ENCODE measurements around the gene HSPA13.
A peak's percentile ranks its signal among the peaks of the same experiment; 100 is the strongest.

HSPA13 gene

GRCh38 chr21:14382835-14383595 lies at the start of gene HSPA13:
HSPA13 (minus strand) TSS chr21:14383146; CDS start chr21:14383119, 27 bp downstream.
- Histone ChIP-seq H3K9ac (peak within 1 kb of the TSS; percentile 86), H4K20me1 (peaks cover 33% of the 10 kb centered on the region), H3K9me3 (no peaks in the 10 kb centered on the region), H3K4me2 (peak within 1 kb of the TSS; percentile 88), H3K27me3 (no peaks in the 10 kb centered on the region), H3K4me3 (peak within 1 kb of the TSS; percentile 92), H3K36me3 (peaks cover 13% of the 10 kb centered on the region), H3K4me1 (peaks cover 37% of the 10 kb centered on the region), H3K27ac (peak within 1 kb of the TSS; percentile 85)
- no peak for TF ChIP-seq Cebpa-rat (IDR thresholded peaks at IDR 0.05)

GRCh38 chr21:14418920-14419319 lies 36.0 kb upstream of the HSPA13 start:
- Histone ChIP-seq H3K27me3 (no peaks in the 10 kb centered on the region), H3K4me2 (no peak overlapping the region), H3K4me1 (no peaks in the 10 kb centered on the region), H3K4me3 (no peak overlapping the region), H3K9me3 (peaks cover 37% of the 10 kb centered on the region), H4K20me1 (no peaks in the 10 kb centered on the region), H3K36me3 (no peaks in the 10 kb centered on the region), H3K27ac (no peak overlapping the region), H3K9ac (no peak overlapping the region)
- no peak for TF ChIP-seq Cebpa-rat (IDR thresholded peaks at IDR 0.05)

GRCh38 chr21:14414932-14415508 lies 32.1 kb upstream of the HSPA13 start:
- Histone ChIP-seq H4K20me1 (no peaks in the 10 kb centered on the region), H3K4me1 (no peaks in the 10 kb centered on the region), H3K4me3 (no peak overlapping the region), H3K9me3 (peaks cover 33% of the 10 kb centered on the region), H3K36me3 (no peaks in the 10 kb centered on the region), H3K27ac (no peak overlapping the region), H3K9ac (no peak overlapping the region), H3K4me2 (no peak overlapping the region), H3K27me3 (no peaks in the 10 kb centered on the region)
- no peak for TF ChIP-seq Cebpa-rat (IDR thresholded peaks at IDR 0.05)

- no peak overlapping the region for H3K9ac ChIP-seq
- no peaks in the 10 kb centered on the region for H3K9me3 ChIP-seq
- no peak overlapping the region for H3K27ac ChIP-seq
- no peak overlapping the region for H3K4me2 ChIP-seq
- no peaks in the 10 kb centered on the region for H3K36me3 ChIP-seq
- H3K27me3 ChIP-seq, result no peaks in the 10 kb centered on the region
- TF ChIP-seq Cebpa-rat (IDR thresholded peaks at IDR 0.05), result no peak
- no peaks in the 10 kb centered on the region for H4K20me1 ChIP-seq
- H3K4me3 ChIP-seq, result no peak overlapping the region
- no peaks in the 10 kb centered on the region for H3K4me1 ChIP-seq
These were observed 23.0 kb upstream of the HSPA13 start for GRCh38 chr21:14405962-14406361.

GRCh38 chr21:14405225-14405624 lies 22.3 kb upstream of the HSPA13 start:
- no peak overlapping the region for H3K27ac ChIP-seq
- H3K4me2 ChIP-seq, result no peak overlapping the region
- H3K4me3 ChIP-seq, result no peak overlapping the region
- H3K27me3 ChIP-seq, result no peaks in the 10 kb centered on the region
- no peak for TF ChIP-seq Cebpa-rat (IDR thresholded peaks at IDR 0.05)
- no peaks in the 10 kb centered on the region for H3K4me1 ChIP-seq
- H3K36me3 ChIP-seq, result no peaks in the 10 kb centered on the region
- H4K20me1 ChIP-seq, result no peaks in the 10 kb centered on the region
- H3K9me3 ChIP-seq, result no peaks in the 10 kb centered on the region
- H3K9ac ChIP-seq, result no peak overlapping the region

GRCh38 chr21:14403681-14404318 lies 20.9 kb upstream of the HSPA13 start:
- no peaks in the 10 kb centered on the region for H3K4me1 ChIP-seq
- TF ChIP-seq Cebpa-rat (IDR thresholded peaks at IDR 0.05), result no peak
- no peak overlapping the region for H3K9ac ChIP-seq
- no peaks in the 10 kb centered on the region for H3K9me3 ChIP-seq
- no peaks in the 10 kb centered on the region for H3K36me3 ChIP-seq
- no peaks in the 10 kb centered on the region for H3K27me3 ChIP-seq
- H3K4me2 ChIP-seq, result no peak overlapping the region
- H3K27ac ChIP-seq, result no peak overlapping the region
- H4K20me1 ChIP-seq, result no peaks in the 10 kb centered on the region
- no peak overlapping the region for H3K4me3 ChIP-seq

- Histone ChIP-seq H3K4me3 (no peak overlapping the region), H3K27ac (no peak overlapping the region), H3K4me1 (no peaks in the 10 kb centered on the region), H3K27me3 (no peaks in the 10 kb centered on the region), H4K20me1 (no peaks in the 10 kb centered on the region), H3K9ac (no peak overlapping the region), H3K36me3 (no peaks in the 10 kb centered on the region), H3K4me2 (no peak overlapping the region), H3K9me3 (no peaks in the 10 kb centered on the region)
- TF ChIP-seq Cebpa-rat (IDR thresholded peaks at IDR 0.05), result no peak
These were observed 18.3 kb upstream of the HSPA13 start for GRCh38 chr21:14401217-14401616.

GRCh38 chr21:14388282-14388681 lies 5.3 kb upstream of the HSPA13 start:
- Histone ChIP-seq H3K9ac (no peak overlapping the region), H3K4me3 (no peak overlapping the region), H3K36me3 (no peaks in the 10 kb centered on the region), H3K4me1 (peaks cover 7% of the 10 kb centered on the region), H3K27ac (no peak overlapping the region), H4K20me1 (no peaks in the 10 kb centered on the region), H3K27me3 (no peaks in the 10 kb centered on the region), H3K4me2 (no peak overlapping the region), H3K9me3 (no peaks in the 10 kb centered on the region)
- no peak for TF ChIP-seq Cebpa-rat (IDR thresholded peaks at IDR 0.05)

- Histone ChIP-seq H3K9ac (no peak overlapping the region), H3K4me3 (no peak overlapping the region), H3K27ac (no peak overlapping the region), H3K9me3 (no peaks in the 10 kb centered on the region), H3K4me2 (peak overlapping the region; percentile 88), H3K4me1 (peaks cover 36% of the 10 kb centered on the region), H3K27me3 (no peaks in the 10 kb centered on the region), H4K20me1 (peaks cover 29% of the 10 kb centered on the region), H3K36me3 (peaks cover 4% of the 10 kb centered on the region; the same call in 1 of the 2 replicates)
- TF ChIP-seq Cebpa-rat (IDR thresholded peaks at IDR 0.05), result no peak
These were observed 1.5 kb upstream of the HSPA13 start for GRCh38 chr21:14384453-14384852.

GRCh38 chr21:14383596-14384180 lies 742 bp upstream of the HSPA13 start:
- H3K9me3 ChIP-seq, result no peaks in the 10 kb centered on the region
- H3K4me3 ChIP-seq, result peak overlapping the region; percentile 92
- peaks cover 37% of the 10 kb centered on the region for H3K4me1 ChIP-seq
- H3K4me2 ChIP-seq, result peak overlapping the region; percentile 88
- H3K27ac ChIP-seq, result peak overlapping the region; percentile 85
- H3K9ac ChIP-seq, result peak overlapping the region; percentile 85
- H3K36me3 ChIP-seq, result peaks cover 6% of the 10 kb centered on the region
- H3K27me3 ChIP-seq, result no peaks in the 10 kb centered on the region
- no peak for TF ChIP-seq Cebpa-rat (IDR thresholded peaks at IDR 0.05)
- peaks cover 33% of the 10 kb centered on the region for H4K20me1 ChIP-seq

Data from BLaER1 (cell line).